Testis (tissue), 3 donors: Measurements from ENCODE around the gene SLC41A3. TPM values are rescaled to one million over a fixed set of nuclear protein-coding genes. Genes with fewer than 3 reads are reported as not detected.

Experiments
- DNase-seq: peaks from one replicate; pipeline ENCODE4 v3.0.0-alpha.2; 2019
- H3K27ac ChIP-seq, 2 donors: fragments of 200-600 bp; sonication (generic); one replicate each; pipeline ENCODE4 v1.5.1; 2019
- H3K27me3 ChIP-seq: fragments of 200-600 bp; sonication (generic); one replicate; pipeline ENCODE4 v1.5.1; 2019
- H3K36me3 ChIP-seq: fragments of 200-600 bp; sonication (generic); one replicate; pipeline ENCODE4 v1.5.1; 2017; ENCODE audit warnings: low read depth; ENCODE audit errors: missing control alignments
- H3K4me1 ChIP-seq: fragments of 200-600 bp; sonication (generic); one replicate; pipeline ENCODE4 v1.5.1; 2019
- H3K4me3 ChIP-seq, 2 donors: fragments of 200-600 bp; sonication (generic); one replicate each; pipeline ENCODE4 v1.5.1; 2017 to 2019
- H3K9me3 ChIP-seq: fragments of 200-600 bp; sonication (generic); one replicate; pipeline ENCODE4 v1.5.1; 2017
- CTCF ChIP-seq, 3 experiments: fragments of 450-650 bp in 2 of 3; fragments of 200-600 bp in 1 of 3; sonication (generic) in 1 of 3; IDR thresholded peaks; one replicate each; pipeline ENCODE4 v1.5.1; 2016 to 2019; ENCODE audit warnings: antibody characterized with exemption in 3 of 3, mild to moderate bottlenecking in 2 of 3, moderate library complexity in 1 of 3
- POLR2A ChIP-seq: fragments of 450-650 bp; IDR thresholded peaks from one replicate; pipeline ENCODE4 v1.6.1; 2017; ENCODE audit warnings: antibody characterized with exemption, mild to moderate bottlenecking, moderate library complexity
- WGBS, 2 donors: methylation state at CpG; one replicate each; pipeline ENCODE4 v1.1.5; 2018; 5-methylcytosine and 5-hydroxymethylcytosine counted together
- intact Hi-C: fragments of 100-400 bp; cut with DNase I; formaldehyde crosslinking; loops from one replicate; pipeline ENCODE4 v1.15.1; 2023; ENCODE audit warnings: low total_unique reads
- polyA plus RNA-seq: library from polyadenylated mRNA; stranded (reverse); fragments of 350-450 nt; fragmentation: Illumina TruSeq; extraction: RNeasy Lipid Tissue Mini Kit (QIAGEN cat#74804); gene quantifications from one replicate; pipeline ENCODE4 v1.2.3, GENCODE V29; 2014; ENCODE audit warnings: low read depth, low replicate concordance; ENCODE audit not compliant: insufficient read depth
- total RNA-seq, 2 donors: library from RNA; depleted of rRNA; stranded (reverse); fragments of >200 nt; gene quantifications; one replicate each; pipeline ENCODE4 v1.2.3, GENCODE V29; 2016

SLC41A3 gene
- total and polyA plus RNA-seq, 3 donors from 2014 or later = 160 to 220 (median 161) TPM

GRCh38 chr3:126127904-126128303, 44.0 kb upstream of the SLC41A3 start:
- Histone ChIP-seq H3K27me3 (no peaks in the 10 kb centered on the region), H3K27ac (no peak overlapping the region), H3K9me3 (no peaks in the 10 kb centered on the region), H3K4me1 (no peaks in the 10 kb centered on the region), H3K4me3 (no peak overlapping the region), H3K36me3 (no peaks in the 10 kb centered on the region)
- DNase-seq = no peak
- 87 to 88% methylated on average over 7 of the region's 7 CpGs for WGBS, 2 donors
- intact Hi-C loops = no loop called here
- TF ChIP-seq CTCF (IDR thresholded peaks at IDR 0.05) = no peak
- no peak for TF ChIP-seq POLR2A

- TF ChIP-seq CTCF (IDR thresholded peaks at IDR 0.05) = no peak
- TF ChIP-seq POLR2A = no peak
- Histone ChIP-seq H3K9me3 (no peaks in the 10 kb centered on the region), H3K27ac (no peak overlapping the region), H3K27me3 (no peaks in the 10 kb centered on the region), H3K36me3 (no peaks in the 10 kb centered on the region), H3K4me1 (no peaks in the 10 kb centered on the region), H3K4me3 (no peak overlapping the region)
- intact Hi-C loops = no loop called here
- no peak for DNase-seq
- WGBS, 2 donors = 90 to 97% methylated on average over 3 to 10 of the region's 10 CpGs
Observed at GRCh38 chr3:126127452-126127851, 43.5 kb upstream of the SLC41A3 start.

GRCh38 chr3:126126811-126127431, 43.0 kb upstream of the SLC41A3 start:
- no peak overlapping the region for H3K4me3 ChIP-seq

GRCh38 chr3:126126286-126126685, 42.4 kb upstream of the SLC41A3 start:
- Histone ChIP-seq H3K9me3 (no peaks in the 10 kb centered on the region), H3K4me3 (no peak overlapping the region), H3K36me3 (no peaks in the 10 kb centered on the region), H3K27me3 (no peaks in the 10 kb centered on the region), H3K27ac (no peak overlapping the region), H3K4me1 (no peaks in the 10 kb centered on the region)
- no peak for DNase-seq
- TF ChIP-seq POLR2A (no peak), CTCF (IDR thresholded peaks at IDR 0.05) (no peak)
- 90 to 92% methylated on average over 12 of the region's 12 CpGs for WGBS, 2 donors
- intact Hi-C loops = no loop called here

More at GRCh38 chr3:126126811-126127431, 43.0 kb upstream of the SLC41A3 start:
- Histone ChIP-seq H3K27ac (no peak overlapping the region), H3K9me3 (no peaks in the 10 kb centered on the region), H3K27me3 (no peaks in the 10 kb centered on the region), H3K4me1 (no peaks in the 10 kb centered on the region), H3K36me3 (no peaks in the 10 kb centered on the region)
- intact Hi-C loops = no loop called here
- DNase-seq = no peak
- TF ChIP-seq CTCF (IDR thresholded peaks at IDR 0.05) (no peak), POLR2A (no peak)
- 92 to 96% methylated on average over 2 to 10 of the region's 10 CpGs for WGBS, 2 donors

- intact Hi-C loops = no loop called here
- DNase-seq = no peak
- no peak overlapping the region for H3K27ac ChIP-seq
- no peaks in the 10 kb centered on the region for H3K9me3 ChIP-seq
- 69 to 83% methylated on average over 2 of the region's 2 CpGs for WGBS, 2 donors
- TF ChIP-seq CTCF (IDR thresholded peaks at IDR 0.05) = no peak
- no peak for TF ChIP-seq POLR2A
- no peak overlapping the region for H3K4me3 ChIP-seq
- no peaks in the 10 kb centered on the region for H3K4me1 ChIP-seq
- H3K36me3 ChIP-seq = no peaks in the 10 kb centered on the region
- H3K27me3 ChIP-seq = no peaks in the 10 kb centered on the region
Observed at GRCh38 chr3:126125781-126126251, 41.9 kb upstream of the SLC41A3 start.
